ENCODE data around the gene SLC39A11. TPM values are rescaled to one million over a fixed set of nuclear protein-coding genes. Genes with fewer than 3 reads are reported as not detected.

The SLC39A11 gene
- total RNA-seq, 4 donors from 2014 or later: 55.1 to 123 (median 97.0) TPM

DNA sequence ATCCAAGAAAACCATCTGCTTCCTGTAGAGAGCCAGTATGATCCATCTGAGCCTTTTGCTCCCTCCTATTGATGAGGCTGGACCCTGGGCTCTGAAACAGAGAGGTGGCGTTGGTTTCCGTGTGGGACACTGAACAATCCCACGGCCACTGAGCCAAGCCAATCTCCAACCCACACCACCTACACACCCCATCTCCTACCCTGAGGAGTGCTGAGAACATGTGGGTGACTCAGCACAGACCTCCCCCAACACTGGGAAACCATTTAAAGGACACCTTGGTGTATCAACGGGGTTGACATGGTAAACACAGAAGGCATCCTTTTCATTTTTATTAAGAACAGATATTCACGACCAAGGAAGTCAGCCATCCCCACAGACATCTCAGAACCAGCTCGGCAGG, 332.1 kb downstream of the SLC39A11 start:
- TF ChIP-seq CTCF (IDR thresholded peaks at IDR 0.05) (no peak), POLR2A (IDR thresholded peaks at IDR 0.05) (no peak)
- Histone ChIP-seq H3K27ac (no peak overlapping the region), H3K9me3 (no peaks in the 10 kb centered on the region), H3K4me1 (no peaks in the 10 kb centered on the region), H3K4me3 (replicated peaks in 1 of 3) (no peak overlapping the region), H3K36me3 (no peaks in the 10 kb centered on the region), H3K27me3 (no peaks in the 10 kb centered on the region)
- no peak for DNase-seq
- WGBS, 2 donors: 94% methylated on average over 6 of the region's 6 CpGs
- intact Hi-C loops (cut with DNase I): no loop called here

DNA sequence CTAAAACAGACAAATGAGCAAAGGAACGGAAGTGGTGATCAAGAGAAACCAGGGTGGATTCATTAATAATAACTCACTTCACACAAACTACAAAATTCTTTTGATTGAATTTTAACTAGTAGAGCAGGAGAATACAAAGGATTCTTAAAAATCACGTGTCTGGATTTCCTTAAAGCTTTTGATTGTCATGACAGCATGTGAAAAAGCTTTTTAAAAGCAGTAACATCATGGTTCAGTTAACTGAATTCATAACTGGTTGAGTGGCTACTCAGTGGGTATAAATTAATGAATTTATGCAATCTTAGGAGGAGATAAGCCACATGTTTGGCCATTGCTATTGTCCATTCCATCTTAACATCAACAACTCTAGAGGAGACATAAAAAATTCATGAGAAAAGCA, 333.2 kb downstream of the SLC39A11 start:
- intact Hi-C loops (cut with DNase I): no loop called here
- 81 to 85% methylated on average over 2 of the region's 2 CpGs for WGBS, 2 donors
- TF ChIP-seq POLR2A (IDR thresholded peaks at IDR 0.05) (no peak), CTCF (IDR thresholded peaks at IDR 0.05) (no peak)
- Histone ChIP-seq H3K36me3 (no peaks in the 10 kb centered on the region), H3K4me1 (no peaks in the 10 kb centered on the region), H3K27me3 (no peaks in the 10 kb centered on the region), H3K4me3 (replicated peaks in 1 of 3) (no peak overlapping the region), H3K27ac (no peak overlapping the region), H3K9me3 (no peaks in the 10 kb centered on the region)
- no peak for DNase-seq

GRCh38 chr17:72756256-72756655, 336.2 kb downstream of the SLC39A11 start:
- H3K27ac ChIP-seq: no peak overlapping the region
- no peaks in the 10 kb centered on the region for H3K27me3 ChIP-seq
- no peak overlapping the region for H3K4me3 ChIP-seq (replicated peaks in 1 of 3)
- intact Hi-C loops (cut with DNase I): no loop called here
- 97% methylated on average over 3 of the region's 3 CpGs for WGBS, 2 donors
- H3K36me3 ChIP-seq: no peaks in the 10 kb centered on the region
- no peak for DNase-seq
- H3K4me1 ChIP-seq: no peaks in the 10 kb centered on the region
- no peak for TF ChIP-seq CTCF (IDR thresholded peaks at IDR 0.05)
- no peak for TF ChIP-seq POLR2A (IDR thresholded peaks at IDR 0.05)
- no peaks in the 10 kb centered on the region for H3K9me3 ChIP-seq

DNA sequence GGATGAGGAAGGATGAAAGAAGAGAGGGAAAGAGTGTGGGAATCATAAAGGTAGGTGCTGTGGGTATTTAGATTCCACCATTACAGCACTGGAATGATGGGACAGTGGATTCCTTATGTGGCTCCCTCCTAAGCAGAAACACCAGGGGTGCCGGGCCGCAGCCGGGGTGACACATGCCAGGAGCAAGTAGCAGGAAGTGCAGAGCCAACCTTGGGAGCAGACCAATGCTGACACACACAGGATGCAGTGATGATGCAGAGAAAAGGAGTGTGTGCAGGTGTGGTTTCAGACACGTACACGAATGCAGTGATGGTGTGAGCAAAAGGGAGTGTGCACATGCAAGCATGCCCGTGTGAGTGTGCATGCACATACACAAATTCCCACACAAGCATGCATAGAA, 338.0 kb downstream of the SLC39A11 start:
- no peak overlapping the region for H3K4me3 ChIP-seq (replicated peaks in 1 of 3)
- no peaks in the 10 kb centered on the region for H3K27me3 ChIP-seq
- WGBS, 2 donors: 84 to 85% methylated on average over 6 of the region's 6 CpGs
- H3K9me3 ChIP-seq: no peaks in the 10 kb centered on the region
- no peak for DNase-seq
- no peaks in the 10 kb centered on the region for H3K36me3 ChIP-seq
- TF ChIP-seq POLR2A (IDR thresholded peaks at IDR 0.05) (no peak), CTCF (IDR thresholded peaks at IDR 0.05) (no peak)
- intact Hi-C loops (cut with DNase I): no loop called here
- H3K27ac ChIP-seq: no peak overlapping the region
- no peaks in the 10 kb centered on the region for H3K4me1 ChIP-seq

GRCh38 chr17:72751746-72752145, 340.7 kb downstream of the SLC39A11 start:
- Histone ChIP-seq H3K27ac (no peak overlapping the region), H3K27me3 (no peaks in the 10 kb centered on the region), H3K9me3 (no peaks in the 10 kb centered on the region), H3K4me1 (no peaks in the 10 kb centered on the region), H3K4me3 (replicated peaks in 1 of 3) (no peak overlapping the region), H3K36me3 (no peaks in the 10 kb centered on the region)
- 86 to 90% methylated on average over 5 of the region's 5 CpGs for WGBS, 2 donors
- DNase-seq: no peak
- intact Hi-C loops (cut with DNase I): no loop called here
- no peak for TF ChIP-seq POLR2A (IDR thresholded peaks at IDR 0.05)
- no peak for TF ChIP-seq CTCF (IDR thresholded peaks at IDR 0.05)

Data from thyroid gland (tissue), 4 donors.